ENCODE measurements around the gene METTL27.
"Not testable (repeated sequence)": the region's sequence is repeated elsewhere in the genome, so short reads cannot be mapped to it uniquely, and the experiment has no call there.

The METTL27 gene

DNA sequence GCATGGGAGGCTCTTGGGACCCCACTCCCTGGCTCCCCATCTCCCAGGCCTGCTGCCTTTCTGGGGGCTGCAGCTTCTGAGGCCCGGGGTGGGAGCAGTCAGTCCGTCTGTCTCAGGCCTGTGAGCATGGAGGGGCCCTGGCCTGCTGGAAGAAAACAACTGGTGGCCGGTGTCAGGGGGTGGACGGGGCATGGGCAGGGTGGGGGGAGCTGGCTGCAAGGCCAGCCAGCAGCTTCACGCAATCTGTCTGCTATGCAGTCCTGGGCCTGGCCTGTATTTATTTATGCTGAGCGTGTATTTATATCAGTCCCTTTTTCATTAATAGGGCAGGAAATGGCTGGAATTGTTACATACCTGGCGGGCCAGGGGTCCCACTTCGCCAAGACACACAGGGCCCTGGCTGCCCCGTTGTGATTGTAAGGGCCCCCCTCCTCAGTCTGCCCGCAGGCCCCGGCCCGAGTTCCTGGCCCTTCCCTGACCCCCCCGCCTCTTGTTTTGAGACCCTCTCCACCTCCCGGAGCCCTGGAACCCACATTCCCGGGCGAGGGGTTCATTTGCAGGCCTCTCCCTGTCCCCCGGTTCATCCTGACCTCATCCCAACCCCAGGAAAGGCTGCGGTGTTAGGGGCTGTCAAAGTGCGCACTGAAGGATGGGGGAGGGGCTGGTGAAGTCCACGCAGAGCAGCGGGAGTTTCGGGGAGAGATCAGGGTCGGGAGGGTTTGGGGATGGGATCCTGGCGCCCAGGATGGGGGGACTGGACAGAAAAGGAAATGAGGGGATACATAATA lies 26.9 kb upstream of the METTL27 start:
- FAIRE-seq (no peak), DNase-seq (ENCODE audit: low spot score) (no peak)

DNA sequence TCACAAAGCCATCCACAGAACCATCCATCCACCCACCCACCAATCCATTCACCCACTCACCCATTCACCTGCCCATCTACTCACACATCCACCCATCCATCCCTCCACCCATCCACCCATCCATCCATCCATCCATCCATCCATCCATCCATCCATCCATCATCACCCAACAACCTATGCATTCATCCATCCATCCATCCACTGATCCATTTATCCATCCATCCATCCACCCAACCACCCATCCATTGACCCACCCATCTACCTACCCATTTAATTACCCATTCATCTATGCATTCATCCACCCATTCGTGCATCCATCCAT lies 24.1 kb upstream of the METTL27 start:
- DNase-seq (ENCODE audit: low spot score) (no peak), FAIRE-seq (no peak)

DNA sequence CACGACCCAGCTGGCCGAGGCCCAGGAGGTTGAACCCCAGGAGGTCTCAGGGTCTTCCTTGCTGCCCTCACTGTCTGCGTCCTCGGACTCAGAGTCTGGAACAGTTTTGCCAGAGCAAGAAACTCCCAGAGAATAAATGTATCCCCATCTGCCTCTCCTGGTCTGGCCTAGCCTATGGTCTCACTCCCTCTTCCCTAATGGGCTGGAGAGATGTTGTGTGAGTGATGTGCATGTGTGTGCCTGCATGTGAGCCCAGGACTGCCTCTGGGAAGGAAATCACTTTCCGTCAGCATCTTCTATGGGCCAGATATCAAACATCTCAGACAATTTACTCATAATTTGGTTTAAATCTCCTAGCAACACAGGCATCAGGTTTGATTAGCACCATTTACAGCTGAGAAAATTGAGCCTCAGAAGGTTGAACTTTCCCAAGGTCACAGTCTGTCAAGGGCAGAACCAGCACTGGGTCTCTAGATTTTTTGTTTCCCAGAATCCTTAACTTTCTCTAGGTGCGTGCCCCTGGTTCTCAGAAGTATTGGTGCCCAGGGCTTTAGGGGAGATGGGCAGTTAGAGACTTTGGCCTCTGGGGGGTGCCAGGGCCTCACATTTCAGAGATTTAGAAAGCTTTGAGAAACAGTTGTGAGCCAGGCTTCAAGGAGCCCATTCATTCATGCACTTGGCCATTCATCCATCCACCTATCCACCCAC lies 23.6 kb upstream of the METTL27 start:
- DNase-seq (ENCODE audit: low spot score): peak; percentile 46
- FAIRE-seq: no peak

DNA sequence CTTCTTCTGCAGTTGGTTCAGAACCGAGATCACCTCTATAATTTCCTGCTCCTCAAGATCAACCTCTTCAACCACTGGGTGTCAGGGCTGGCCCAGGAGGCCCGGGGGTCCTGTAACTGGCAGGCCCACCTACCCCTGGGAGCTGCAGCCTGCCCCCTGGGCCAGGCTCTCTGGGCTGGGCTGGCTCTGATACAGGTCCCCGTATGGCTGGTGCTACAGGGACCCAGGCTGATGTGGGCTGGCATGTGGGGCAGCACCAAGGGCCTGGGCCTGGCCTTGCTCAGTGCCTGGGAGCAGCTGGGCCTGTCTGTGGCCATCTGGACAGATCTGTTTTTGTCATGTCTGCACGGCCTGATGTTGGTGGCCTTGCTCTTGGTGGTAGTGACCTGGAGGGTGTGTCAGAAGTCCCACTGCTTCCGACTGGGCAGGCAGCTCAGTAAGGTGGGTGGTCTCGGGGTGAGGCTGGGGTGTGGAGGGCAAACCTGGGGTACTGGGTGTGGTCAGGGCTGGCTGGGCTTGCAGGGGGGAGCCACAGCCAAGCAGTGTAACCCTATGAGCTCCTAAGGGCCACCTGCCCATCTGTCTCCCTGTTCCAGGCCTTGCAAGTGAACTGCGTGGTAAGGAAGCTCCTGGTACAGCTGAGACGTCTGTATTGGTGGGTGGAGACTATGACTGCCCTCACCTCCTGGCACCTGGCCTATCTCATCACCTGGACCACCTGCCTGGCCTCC lies 22.8 kb upstream of the METTL27 start:
- FAIRE-seq (no peak), DNase-seq (ENCODE audit: low spot score) (no peak)

DNA sequence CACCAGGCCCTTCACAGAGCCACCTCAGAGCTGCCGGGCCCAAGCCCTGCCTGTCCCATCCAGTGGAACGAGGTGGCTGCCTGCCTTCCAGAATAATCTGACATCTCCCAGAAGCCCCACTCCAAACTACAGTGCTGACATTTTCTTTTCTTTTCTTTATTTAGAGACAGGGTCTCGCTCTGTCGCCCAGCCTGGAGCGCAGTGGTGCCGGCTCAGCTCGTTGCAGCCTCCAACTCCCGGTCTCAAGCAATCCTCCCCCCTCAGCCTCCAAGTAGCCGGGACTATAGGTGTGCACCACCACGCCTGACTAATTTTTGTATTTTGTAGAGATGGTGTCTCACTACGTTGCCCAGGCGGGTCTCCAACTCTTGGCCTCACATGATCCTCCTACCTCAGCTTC lies 19.0 kb upstream of the METTL27 start:
- DNase-seq (ENCODE audit: low spot score): no peak
- FAIRE-seq: no peak

DNA sequence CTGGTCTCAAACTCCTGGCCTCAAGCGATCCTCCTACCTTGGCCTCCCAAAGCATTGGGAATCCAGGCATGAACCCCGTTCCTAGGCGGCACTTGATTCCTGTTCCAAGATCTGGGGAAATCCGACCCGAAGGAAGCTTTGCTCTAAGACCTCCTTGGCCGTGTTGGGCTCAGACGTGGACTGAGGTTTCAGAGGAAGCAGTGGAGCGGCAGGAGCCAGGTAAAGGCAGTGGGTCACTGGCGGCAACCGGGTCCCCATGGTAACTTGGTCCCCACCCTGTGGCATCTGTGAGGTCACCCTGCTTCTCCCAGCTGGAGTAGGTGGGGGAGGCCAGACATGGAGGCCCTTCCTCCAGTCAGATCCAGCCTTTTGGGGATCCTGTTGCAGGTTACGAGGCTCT lies 18.5 kb upstream of the METTL27 start, which contains the start of gene TMEM270:
Gene TMEM270, plus strand, starts transcription at position 301 of the 400 bp plus-strand sequence. Its CDS starts 36 bp downstream, at position 337.
- no peak for FAIRE-seq
- DNase-seq (ENCODE audit: low spot score): no peak

DNA sequence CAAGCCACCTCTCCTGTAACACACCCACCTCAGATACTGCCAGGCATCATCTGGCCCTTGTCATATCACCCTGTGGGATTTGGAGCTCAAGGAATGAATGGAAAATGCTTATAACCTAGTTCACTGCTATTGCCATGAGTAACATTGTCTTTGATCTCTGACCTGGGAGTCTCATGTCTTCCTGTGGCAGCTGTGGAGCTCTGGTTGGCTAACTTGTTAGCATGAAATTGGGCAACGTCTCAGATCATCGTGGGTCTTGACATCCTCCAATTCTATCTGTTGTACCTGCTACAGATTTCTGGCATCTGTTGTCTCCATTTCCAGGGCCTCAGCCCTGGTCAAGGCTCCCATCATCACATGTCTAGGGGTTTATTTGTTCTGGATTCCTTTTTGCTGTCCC lies 16.5 kb upstream of the METTL27 start:
- no peak for DNase-seq (ENCODE audit: low spot score)
- FAIRE-seq: no peak

DNA sequence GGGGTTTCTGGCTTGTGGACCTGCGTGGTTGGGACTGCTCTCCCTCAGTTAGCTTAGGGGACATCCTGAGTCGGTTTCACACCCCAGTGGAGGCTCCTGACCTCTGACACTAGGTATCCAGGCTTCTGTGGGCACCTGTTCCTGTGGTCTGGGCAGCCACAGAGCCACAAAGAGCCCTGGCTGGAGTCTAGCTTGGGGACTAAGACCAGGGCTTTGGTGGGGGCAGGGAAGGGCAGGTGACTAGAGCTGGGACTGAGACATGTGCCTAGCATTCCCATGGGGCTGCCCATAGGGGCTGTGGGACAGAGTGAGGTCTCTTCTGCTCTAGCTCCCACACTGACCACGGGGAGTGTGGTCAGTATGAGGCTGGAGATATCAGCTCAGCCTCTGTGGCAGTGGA lies 14.6 kb upstream of the METTL27 start:
- no peak for DNase-seq (ENCODE audit: low spot score)
- no peak for FAIRE-seq

DNA sequence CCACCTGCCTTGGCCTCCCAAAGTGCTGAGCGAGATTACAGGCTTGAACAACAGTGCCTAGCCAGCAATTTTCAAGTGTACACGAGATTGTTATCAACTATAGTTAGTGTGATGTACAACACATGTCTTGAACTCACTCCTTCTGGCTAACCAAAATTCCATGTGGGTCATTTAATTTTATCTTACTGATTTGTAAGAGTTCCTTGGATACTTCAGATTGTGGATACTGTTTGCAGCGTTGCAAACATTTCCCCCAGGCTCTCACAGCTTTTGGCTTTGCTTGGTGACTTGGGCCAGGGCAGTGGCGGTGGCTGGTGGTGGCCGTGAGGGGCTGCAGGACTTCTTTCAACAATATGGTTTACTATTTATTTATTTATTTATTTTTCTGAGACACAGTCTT lies 10.2 kb upstream of the METTL27 start:
- FAIRE-seq (no peak), DNase-seq (ENCODE audit: low spot score) (no peak)

DNA sequence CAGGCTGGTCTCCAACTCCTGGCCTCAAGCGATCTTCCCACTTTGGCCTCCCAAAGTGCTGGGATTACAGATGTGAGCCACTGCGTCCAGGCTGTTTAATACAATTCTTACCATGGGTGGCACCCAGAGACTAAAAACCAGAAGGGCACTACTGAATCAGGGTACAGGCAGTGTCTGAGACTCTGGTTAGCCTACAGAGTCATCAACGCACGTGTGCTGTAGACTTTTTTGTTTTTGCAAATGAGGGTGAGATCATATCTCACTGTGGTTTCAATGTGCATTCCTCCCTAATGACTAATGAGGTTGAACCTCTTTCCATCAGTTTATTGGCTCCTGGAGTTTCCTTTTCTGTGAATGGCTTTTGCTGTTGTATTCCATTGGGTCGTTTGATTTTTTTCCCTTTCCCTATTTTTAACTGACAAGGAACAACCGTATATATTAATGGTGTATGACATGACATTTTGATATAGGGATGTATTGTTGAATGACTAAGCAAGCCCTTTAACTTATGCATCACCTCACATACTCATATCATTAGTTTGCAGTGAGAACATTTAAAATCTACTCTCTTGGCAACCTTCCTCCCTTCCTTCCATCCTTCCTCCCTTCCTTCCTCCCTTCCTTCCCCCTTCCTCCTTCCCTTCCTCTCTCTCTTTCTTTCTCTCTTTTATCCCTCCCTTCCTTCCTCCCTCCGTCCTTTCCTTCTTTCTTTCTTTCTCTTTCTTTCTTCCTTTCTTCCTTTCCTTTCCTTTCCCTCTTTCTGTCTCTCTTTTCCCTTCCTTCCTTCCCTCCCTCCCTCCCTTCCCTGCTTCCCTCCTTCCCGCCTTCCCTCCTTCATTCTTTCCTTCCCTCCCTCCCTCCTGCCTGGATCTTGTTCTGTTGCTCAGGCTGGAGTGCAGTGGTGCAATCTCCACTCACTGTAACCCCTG lies 9.4 kb upstream of the METTL27 start:
- FAIRE-seq: no peak
- peak; percentile 76 for DNase-seq (ENCODE audit: low spot score)

DNA sequence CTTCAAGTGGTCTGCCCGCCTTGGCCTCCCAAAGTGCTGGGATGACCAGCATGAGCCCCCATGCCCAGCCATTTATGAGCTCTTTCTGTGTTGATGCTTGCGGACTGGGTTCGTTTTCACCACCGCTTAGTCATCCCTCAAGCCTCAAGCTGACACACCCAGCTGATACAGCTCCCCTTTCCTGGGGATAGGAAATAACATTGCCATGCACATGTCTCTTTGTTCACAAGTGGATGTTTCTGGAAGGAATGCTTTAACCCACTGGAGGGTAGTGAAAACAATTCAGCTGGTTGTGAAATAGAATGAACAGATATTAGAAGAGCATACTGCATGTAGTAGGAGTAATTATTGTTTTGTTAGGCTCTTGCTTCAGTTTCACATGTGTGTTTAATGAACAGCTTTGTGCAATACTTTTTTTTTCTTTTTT lies 8.5 kb upstream of the METTL27 start:
- FAIRE-seq (peak; percentile 67), DNase-seq (ENCODE audit: low spot score) (peak; percentile 87)

DNA sequence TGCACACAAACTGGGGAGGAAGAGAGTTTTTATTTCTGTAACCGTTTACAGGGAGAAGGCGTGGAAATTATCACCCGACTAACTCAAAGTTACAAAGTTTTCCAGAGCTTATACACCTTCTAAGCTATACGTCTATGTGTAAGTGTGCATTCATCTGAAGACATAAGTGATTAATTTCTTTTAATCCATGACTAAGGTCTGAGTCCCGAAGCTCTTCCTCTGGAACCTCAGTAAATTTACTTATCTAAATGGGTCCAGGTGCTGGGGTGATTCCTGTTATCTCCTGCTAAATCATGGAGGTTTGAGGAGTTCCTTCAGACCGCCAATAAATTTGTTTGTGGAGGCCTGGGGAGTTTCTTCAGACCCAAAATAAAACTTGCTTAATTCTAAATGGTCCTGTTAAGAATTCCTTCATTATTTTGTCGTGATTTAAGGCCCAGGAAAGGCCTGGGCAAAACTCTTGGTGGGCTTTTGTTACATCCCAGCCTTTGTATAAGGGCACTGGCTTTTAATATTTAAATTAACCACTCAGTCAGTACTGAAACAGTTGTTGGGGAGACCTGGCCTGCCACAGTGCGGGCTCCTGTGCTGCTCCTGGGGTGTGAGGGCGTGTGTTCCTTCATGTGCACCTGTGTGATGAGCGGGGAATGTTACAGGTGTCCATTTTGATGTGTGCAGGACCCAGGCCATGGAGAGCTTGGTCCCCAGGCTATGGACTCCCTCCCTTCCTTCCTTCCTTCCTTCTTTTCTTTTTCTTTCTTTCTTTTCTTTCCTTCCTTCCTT lies 5.8 kb upstream of the METTL27 start:
- no peak for DNase-seq (ENCODE audit: low spot score)
- FAIRE-seq: no peak

DNA sequence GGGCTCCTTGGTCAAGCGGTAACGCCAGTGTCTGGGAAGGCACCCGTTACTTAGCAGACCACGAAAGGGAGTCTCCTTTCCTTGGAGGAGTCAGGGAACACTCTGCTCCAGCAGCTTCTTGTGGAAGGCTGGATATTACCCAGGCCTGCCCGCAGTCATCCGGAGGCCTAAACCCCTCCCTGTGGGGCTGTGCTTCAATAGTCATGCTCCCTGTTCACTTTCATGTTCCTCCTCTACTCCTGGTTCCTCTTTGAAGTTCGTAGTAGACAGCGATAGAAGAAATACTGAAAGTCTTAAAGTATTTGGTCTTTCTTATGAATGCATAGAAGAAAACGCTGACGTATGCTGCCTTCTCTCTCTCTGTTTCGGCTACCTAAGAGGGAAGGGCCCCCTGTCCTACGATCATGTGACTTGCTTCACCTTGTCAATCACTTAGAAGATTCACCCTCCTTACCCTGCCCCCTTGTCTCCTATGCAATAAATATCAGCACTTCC lies 3.4 kb upstream of the METTL27 start:
- FAIRE-seq; DNase-seq (ENCODE audit: low spot score): not testable (repeated sequence)

DNA sequence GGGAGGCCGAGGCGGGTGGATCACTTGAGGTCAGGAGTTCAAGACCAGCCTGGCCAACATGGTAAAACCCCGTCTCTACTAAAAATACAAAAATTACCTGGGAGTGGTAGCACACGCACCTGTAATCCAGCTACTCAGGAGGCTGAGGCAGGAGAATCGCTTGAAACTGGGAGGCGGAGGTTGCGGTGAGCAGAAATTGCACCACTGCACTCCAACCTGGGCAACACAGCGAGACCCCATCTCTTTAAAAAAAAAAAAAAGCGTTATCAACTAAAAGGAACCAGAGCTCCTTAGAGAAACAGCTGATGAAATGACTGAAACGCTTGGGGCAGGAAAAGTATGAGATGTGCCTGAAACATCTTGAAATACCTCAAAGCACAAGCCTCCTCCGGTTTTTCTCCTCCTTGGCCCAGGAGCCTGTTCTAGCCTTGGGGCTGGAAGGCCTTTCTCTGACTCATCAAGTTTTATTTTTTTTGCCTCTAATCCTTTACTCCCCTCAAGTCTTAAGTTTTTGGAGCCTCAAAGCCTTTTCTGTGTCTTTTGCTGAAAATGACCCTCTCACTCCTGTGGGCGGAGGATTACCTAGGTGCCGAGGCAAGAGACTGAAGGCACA lies 2.6 kb upstream of the METTL27 start:
- no peak for DNase-seq (ENCODE audit: low spot score)
- FAIRE-seq: no peak

DNA sequence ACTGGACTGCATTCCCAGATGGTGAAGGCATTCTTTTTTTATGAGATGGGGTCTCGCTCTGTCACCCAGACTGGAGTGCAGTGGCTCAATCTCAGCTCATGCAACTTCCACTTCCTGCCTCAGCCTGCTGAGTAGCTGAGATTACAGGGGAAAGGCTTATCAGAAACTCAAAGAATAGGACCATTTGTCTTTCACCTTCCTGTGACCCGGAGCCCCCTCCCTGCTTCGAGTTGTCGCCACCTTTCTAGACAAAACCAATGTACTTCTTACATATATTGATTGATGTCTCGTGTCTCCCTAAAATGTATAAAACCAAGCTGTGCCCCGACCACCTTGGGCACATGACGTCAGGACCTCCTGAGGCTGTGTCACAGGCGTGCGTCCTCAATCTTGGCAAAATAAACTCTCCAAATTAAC lies 1.8 kb upstream of the METTL27 start:
- FAIRE-seq: no peak
- no peak for DNase-seq (ENCODE audit: low spot score)

DNA sequence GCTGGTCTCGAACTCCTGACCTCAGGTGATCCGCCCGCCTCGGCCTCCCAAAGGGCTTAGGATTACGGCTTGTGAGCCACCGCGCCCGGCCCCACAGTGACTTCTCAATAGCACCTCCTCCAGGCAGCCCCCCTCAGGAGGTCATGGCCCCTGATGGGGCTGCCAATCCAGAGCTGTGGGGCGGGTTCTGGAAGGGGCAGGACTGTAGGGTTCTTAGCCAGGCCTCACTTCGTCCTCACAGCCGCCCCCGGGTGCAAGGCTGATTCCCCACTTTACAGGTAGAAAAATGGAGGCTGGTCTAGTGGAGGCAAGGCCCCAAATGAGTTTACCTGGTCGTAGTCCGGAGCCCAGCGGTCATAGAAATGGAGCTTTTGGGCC lies 638 bp downstream of the METTL27 start:
- DNase-seq (ENCODE audit: low spot score) (no peak), FAIRE-seq (no peak)

DNA sequence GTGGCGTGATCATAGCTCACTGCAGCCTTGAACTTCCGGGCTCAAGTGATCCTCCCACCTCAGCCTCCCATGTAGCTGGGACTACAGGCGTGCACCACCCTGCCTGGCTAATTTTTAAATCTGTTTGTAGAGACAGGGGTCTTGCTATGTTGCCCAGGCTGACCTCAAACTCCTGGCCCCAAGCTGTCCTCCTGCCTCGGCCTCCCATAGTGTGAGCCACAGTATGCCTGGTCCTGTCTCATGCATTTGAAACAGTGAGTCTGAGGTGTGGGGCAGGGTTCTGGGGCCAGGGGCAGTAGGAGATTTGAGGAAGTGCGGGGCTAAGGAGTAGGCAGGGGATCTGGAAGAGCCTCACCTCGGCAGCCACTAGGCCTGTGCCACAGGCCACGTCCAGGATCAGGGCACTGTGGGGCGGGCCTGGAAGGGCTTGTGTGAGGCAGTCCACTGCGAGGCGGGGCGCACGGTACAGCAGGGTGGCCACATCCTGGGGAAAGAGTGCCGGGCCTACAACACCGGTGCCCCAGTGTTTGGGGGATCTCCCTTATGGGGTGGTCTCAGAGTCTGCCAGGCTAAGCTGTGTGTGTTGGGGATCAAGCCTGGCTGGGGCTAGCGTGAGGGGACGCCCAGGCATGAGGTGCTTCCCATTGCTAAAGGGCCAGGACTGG lies 1.5 kb downstream of the METTL27 start:
- FAIRE-seq (no peak), DNase-seq (ENCODE audit: low spot score) (no peak)

DNA sequence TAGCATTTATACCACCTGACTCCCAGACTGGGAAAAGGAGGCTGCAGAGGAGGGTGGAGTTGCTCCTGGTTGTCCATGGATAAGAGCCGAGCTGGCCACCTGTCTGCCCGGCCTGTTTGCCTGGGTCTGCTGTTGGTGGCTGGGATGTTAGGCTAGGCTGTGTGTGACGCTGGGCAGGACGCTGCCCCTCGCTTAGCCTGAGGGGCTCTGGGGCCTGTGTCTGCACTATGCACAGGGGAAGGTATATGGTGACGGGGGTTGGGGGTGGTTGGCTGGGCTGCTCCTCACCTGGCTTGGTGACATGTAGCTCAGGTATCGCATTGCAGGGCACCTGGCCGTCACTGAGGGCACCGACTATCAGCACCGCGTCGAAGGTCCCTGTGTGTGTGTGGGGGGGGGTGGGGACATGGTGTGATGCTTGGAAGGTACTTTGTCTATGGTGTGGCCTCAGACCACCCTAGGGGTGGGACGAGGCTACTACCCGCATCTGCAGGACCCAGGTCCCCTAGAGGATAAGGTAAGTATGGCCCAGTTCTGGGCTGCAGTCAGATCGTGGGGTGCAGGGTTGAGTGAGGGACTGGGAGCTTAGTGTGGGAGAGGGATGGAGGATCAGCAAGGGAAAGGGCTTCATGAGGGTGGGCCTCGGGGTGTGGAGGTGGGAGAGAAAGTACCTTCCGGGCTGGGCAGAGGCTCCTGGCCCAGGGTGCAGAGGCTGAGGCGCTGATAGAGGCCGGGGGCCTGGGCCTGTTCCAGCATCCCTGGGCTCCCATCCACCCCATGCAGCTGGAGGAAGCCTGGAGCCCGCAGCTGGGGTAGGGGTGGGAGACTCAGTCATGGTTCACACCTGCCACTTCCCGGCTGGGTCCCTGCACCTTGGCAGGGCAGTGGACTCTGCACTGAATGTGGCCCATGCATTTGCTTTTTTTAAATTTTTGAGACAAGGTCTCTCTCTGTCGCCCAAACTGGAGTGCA lies 2.3 kb downstream of the METTL27 start:
- no peak for FAIRE-seq
- DNase-seq (ENCODE audit: low spot score): no peak
